HL-60 (cell line): ENCODE data around the gene FAM3A.

Source experiments
- DNase-seq, 2 experiments: peaks; one replicate each; pipeline ENCODE4 v3.0.0-alpha.2; 2010 to 2020; ENCODE audit warnings: low read depth in 1 of 2, low spot score in 1 of 2
- H3K27ac ChIP-seq: fragments of 250-450 bp; sonication (Bioruptor Pico); replicated peaks from 2 replicates; pipeline ENCODE4 v1.5.1; 2020; ENCODE audit warnings: mild to moderate bottlenecking, moderate library complexity
- H3K27me3 ChIP-seq: fragments of 250-450 bp; sonication (Bioruptor Pico); 2 replicates; pipeline ENCODE4 v1.5.1; 2021; ENCODE audit warnings: mild to moderate bottlenecking, moderate library complexity; ENCODE audit not compliant: insufficient read depth, poor library complexity, severe bottlenecking
- H3K4me3 ChIP-seq: replicated peaks from 2 replicates; pipeline ENCODE4 v1.5.1; 2011; ENCODE audit warnings: mild to moderate bottlenecking, control low read depth, low read length; ENCODE audit not compliant: insufficient read depth
- CTCF ChIP-seq: IDR thresholded peaks from one replicate; pipeline ENCODE4 v1.5.1; 2011; ENCODE audit warnings: low read length, control low read depth, inconsistent platforms; ENCODE audit not compliant: insufficient read depth
- GABPA ChIP-seq: IDR thresholded peaks from 2 replicates; pipeline ENCODE4 v1.6.1; 2012; ENCODE audit warnings: low read depth
- POLR2AphosphoS5 ChIP-seq: IDR thresholded peaks from 2 replicates; pipeline ENCODE4 v1.6.1; 2012; ENCODE audit warnings: low read depth
- REST ChIP-seq: IDR thresholded peaks from 2 replicates; pipeline ENCODE4 v1.6.1; 2012; ENCODE audit warnings: low read depth; ENCODE audit not compliant: insufficient replicate concordance
- SPI1 ChIP-seq: IDR thresholded peaks from 2 replicates; pipeline ENCODE4 v1.6.1; 2012; ENCODE audit warnings: low read depth, mild to moderate bottlenecking, borderline replicate concordance

The FAM3A gene

GRCh38 chrX:154545673-154546274 lies 29.7 kb upstream of the FAM3A start:
- Histone ChIP-seq H3K27ac (peak overlapping the region; percentile 89; the same call in 1 of the 2 replicates), H3K4me3 (peak overlapping the region; percentile 50)
- DNase-seq, result no peak

GRCh38 chrX:154542723-154543424 lies 26.8 kb upstream of the FAM3A start:
- TF ChIP-seq POLR2AphosphoS5, result no peak
- TF ChIP-seq SPI1, result peak; percentile 98
- no peak for TF ChIP-seq GABPA
- no peak for TF ChIP-seq CTCF
- peak; percentile 82 for TF ChIP-seq REST
- peak; percentile 84 to 98 for DNase-seq
- Histone ChIP-seq H3K27me3 (no peaks in the 10 kb centered on the region), H3K4me3 (peak overlapping the region; percentile 13; the same call in 1 of the 2 replicates), H3K27ac (peak overlapping the region; percentile 82)

More at GRCh38 chrX:154545673-154546274, 29.7 kb upstream of the FAM3A start:
- no peaks in the 10 kb centered on the region for H3K27me3 ChIP-seq
- no peak for TF ChIP-seq CTCF
- no peak for TF ChIP-seq SPI1
- no peak for TF ChIP-seq REST
- TF ChIP-seq GABPA, result no peak
- no peak for TF ChIP-seq POLR2AphosphoS5

GRCh38 chrX:154541896-154542722 lies 26.1 kb upstream of the FAM3A start:
- no peak for TF ChIP-seq GABPA
- TF ChIP-seq CTCF, result no peak
- TF ChIP-seq POLR2AphosphoS5, result no peak
- TF ChIP-seq SPI1, result peak; percentile 62; the same call in 1 of the 2 replicates
- TF ChIP-seq REST, result no peak
- Histone ChIP-seq H3K27ac (peak overlapping the region; percentile 82), H3K27me3 (no peaks in the 10 kb centered on the region), H3K4me3 (peak overlapping the region; percentile 4; the same call in 1 of the 2 replicates)
- DNase-seq, result peak; percentile 75 to 85
